ENCODE data around the gene GLP2R. TPM values are rescaled to one million over a fixed set of nuclear protein-coding genes. Genes with fewer than 3 reads are reported as not detected.
A peak's percentile ranks its signal among the peaks of the same experiment; 100 is the strongest.

GLP2R gene
- total RNA-seq, 4 donors from 2014 or later: 0.21 to 0.87 (median 0.59) TPM; not detected in 1

DNA sequence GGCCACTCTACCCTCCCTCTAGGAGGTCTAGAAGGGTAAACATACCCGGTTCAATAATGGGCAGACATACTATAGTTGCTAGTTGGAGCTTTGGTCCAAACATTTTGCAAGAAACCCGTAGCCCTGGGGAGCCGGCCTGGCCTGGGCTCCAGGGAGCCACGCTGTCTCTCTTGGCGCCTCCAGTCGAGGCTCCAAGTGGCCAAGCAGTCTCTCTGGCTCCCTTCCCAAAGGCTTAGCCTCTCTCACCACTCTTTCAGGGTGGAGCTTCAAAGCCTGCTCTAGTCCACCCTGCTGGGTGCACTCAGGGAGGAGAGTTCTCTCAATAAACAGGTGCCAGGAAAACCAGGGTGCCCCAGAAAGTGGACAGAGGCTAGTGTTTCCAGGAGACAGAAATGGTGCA, 47.1 kb downstream of the GLP2R start:
- Histone ChIP-seq H3K27me3 (no peaks in the 10 kb centered on the region), H3K9me3 (no peaks in the 10 kb centered on the region), H3K27ac (no peak overlapping the region), H3K4me1 (peaks cover 0 to 13% (median 2%) of the 10 kb centered on the region in 4 donors), H3K36me3 (no peaks in the 10 kb centered on the region), H3K4me3 (no peak overlapping the region)
- 64 to 85% methylated on average over 6 of the region's 6 CpGs for WGBS, 2 donors
- no peak for DNase-seq (ENCODE audit: low spot score in 2 of 2)
- TF ChIP-seq, protein P1, sequence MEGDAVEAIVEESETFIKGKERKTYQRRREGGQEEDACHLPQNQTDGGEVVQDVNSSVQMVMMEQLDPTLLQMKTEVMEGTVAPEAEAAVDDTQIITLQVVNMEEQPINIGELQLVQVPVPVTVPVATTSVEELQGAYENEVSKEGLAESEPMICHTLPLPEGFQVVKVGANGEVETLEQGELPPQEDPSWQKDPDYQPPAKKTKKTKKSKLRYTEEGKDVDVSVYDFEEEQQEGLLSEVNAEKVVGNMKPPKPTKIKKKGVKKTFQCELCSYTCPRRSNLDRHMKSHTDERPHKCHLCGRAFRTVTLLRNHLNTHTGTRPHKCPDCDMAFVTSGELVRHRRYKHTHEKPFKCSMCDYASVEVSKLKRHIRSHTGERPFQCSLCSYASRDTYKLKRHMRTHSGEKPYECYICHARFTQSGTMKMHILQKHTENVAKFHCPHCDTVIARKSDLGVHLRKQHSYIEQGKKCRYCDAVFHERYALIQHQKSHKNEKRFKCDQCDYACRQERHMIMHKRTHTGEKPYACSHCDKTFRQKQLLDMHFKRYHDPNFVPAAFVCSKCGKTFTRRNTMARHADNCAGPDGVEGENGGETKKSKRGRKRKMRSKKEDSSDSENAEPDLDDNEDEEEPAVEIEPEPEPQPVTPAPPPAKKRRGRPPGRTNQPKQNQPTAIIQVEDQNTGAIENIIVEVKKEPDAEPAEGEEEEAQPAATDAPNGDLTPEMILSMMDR (IDR thresholded peaks at IDR 0.05): no peak
- no peak for TF ChIP-seq POLR2A (IDR thresholded peaks at IDR 0.05)
- TF ChIP-seq EP300 (IDR thresholded peaks at IDR 0.05): no peak

GRCh38 chr17:9874722-9875121, 49.0 kb downstream of the GLP2R start:
- H3K27me3 ChIP-seq: no peaks in the 10 kb centered on the region
- no peaks in the 10 kb centered on the region for H3K9me3 ChIP-seq
- no peaks in the 10 kb centered on the region for H3K36me3 ChIP-seq
- H3K27ac ChIP-seq: no peak overlapping the region
- H3K4me1 ChIP-seq: peaks cover 0 to 13% (median 2%) of the 10 kb centered on the region in 4 donors
- DNase-seq (ENCODE audit: low spot score in 2 of 2): no peak
- no peak overlapping the region for H3K4me3 ChIP-seq
- TF ChIP-seq, protein P1 (IDR thresholded peaks at IDR 0.05): no peak
- TF ChIP-seq EP300 (IDR thresholded peaks at IDR 0.05) (no peak), POLR2A (IDR thresholded peaks at IDR 0.05) (no peak)
- WGBS, 2 donors: 79 to 91% methylated on average over 3 of the region's 3 CpGs

DNA sequence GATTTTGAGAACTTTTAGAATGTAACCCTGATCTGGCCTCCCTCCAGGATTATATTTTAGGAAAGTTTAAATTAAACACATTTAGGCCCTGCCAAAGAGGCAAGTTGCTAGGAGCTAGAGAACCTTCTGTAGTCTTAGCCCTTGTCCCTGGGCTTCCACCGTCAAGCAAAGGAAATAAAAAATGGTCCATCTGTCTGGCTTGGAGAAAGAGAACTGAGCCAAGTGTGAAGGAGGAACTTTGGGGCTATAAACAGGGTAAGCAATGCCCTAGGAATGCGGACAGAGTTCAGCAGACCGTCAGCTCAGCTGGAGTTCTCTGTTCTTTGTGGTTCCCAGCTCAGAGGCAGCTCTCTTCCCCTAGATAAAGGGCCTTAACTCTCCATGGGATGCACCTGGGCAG, 49.7 kb downstream of the GLP2R start:
- H3K4me1 ChIP-seq: peaks cover 0 to 13% (median 2%) of the 10 kb centered on the region in 4 donors
- no peak for DNase-seq (ENCODE audit: low spot score in 2 of 2)
- peak overlapping the region in 2 of 4 donors; percentile 6 to 50 for H3K27ac ChIP-seq

DNA sequence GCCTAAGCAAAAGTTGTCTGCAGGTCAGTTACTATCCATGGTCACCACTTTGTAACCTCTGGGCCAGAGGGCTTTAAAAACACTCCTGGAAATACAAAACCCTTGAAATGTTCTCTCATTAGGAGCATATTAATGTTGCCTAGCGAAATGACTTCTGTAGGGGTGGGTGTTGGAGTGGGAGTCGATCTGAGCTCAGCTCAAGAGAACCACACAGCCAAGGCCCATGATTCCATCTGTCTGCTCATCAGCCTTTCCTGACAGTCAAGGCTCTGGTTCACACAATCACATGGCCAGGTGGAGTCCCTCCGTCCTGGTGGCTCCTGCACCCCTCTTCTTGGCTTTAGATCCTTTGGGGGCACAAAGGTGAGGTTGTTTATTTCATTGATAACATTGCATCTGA, 52.6 kb downstream of the GLP2R start:
- peaks cover 0 to 15% (median 6%) of the 10 kb centered on the region in 4 donors for H3K9me3 ChIP-seq
- H3K4me1 ChIP-seq: peaks cover 0 to 13% (median 2%) of the 10 kb centered on the region in 4 donors
- 67 to 82% methylated on average over 3 of the region's 3 CpGs for WGBS, 2 donors
- H3K36me3 ChIP-seq: no peaks in the 10 kb centered on the region
- H3K27ac ChIP-seq: no peak overlapping the region
- no peak for DNase-seq (ENCODE audit: low spot score in 2 of 2)
- no peak overlapping the region for H3K4me3 ChIP-seq
- H3K27me3 ChIP-seq: no peaks in the 10 kb centered on the region
- TF ChIP-seq, protein P1 (IDR thresholded peaks at IDR 0.05): no peak
- no peak for TF ChIP-seq EP300 (IDR thresholded peaks at IDR 0.05)
- no peak for TF ChIP-seq POLR2A (IDR thresholded peaks at IDR 0.05)

More for the DNA sequence above, 49.7 kb downstream of the GLP2R start:
- WGBS, 2 donors: 5 to 12% methylated on average over 3 of the region's 3 CpGs
- Histone ChIP-seq H3K36me3 (no peaks in the 10 kb centered on the region), H3K4me3 (no peak overlapping the region), H3K27me3 (no peaks in the 10 kb centered on the region), H3K9me3 (no peaks in the 10 kb centered on the region)
- TF ChIP-seq POLR2A (IDR thresholded peaks at IDR 0.05) (no peak), EP300 (IDR thresholded peaks at IDR 0.05) (peak in 1 of 2 donors; percentile 26)
- TF ChIP-seq, protein P1 (IDR thresholded peaks at IDR 0.05): no peak

GRCh38 chr17:9878786-9879525, 53.2 kb downstream of the GLP2R start:
- TF ChIP-seq EP300 (IDR thresholded peaks at IDR 0.05) (no peak), POLR2A (IDR thresholded peaks at IDR 0.05) (no peak)
- TF ChIP-seq, protein P1 (IDR thresholded peaks at IDR 0.05): no peak
- Histone ChIP-seq H3K27me3 (no peaks in the 10 kb centered on the region), H3K4me3 (no peak overlapping the region), H3K36me3 (no peaks in the 10 kb centered on the region), H3K27ac (no peak overlapping the region), H3K4me1 (peaks cover 0 to 13% (median 2%) of the 10 kb centered on the region in 4 donors), H3K9me3 (peaks cover 0 to 19% (median 9%) of the 10 kb centered on the region in 4 donors)
- WGBS, 2 donors: 80 to 83% methylated on average over 8 of the region's 8 CpGs
- DNase-seq (ENCODE audit: low spot score in 2 of 2): no peak
